Lower leg skin (tissue), 3 donors: ENCODE data around the gene DOK6.

Source experiments
- CTCF ChIP-seq, 3 donors: fragments of 450-650 bp; IDR thresholded peaks; one replicate each; pipeline ENCODE4 v1.5.1; 2016; ENCODE audit warnings: antibody characterized with exemption in 3 of 3, mild to moderate bottlenecking in 3 of 3, moderate library complexity in 2 of 3
- POLR2A ChIP-seq, 2 donors: fragments of 450-650 bp; IDR thresholded peaks; one replicate each; pipeline ENCODE4 v1.6.1; 2016 to 2017; ENCODE audit warnings: antibody characterized with exemption in 2 of 2, mild to moderate bottlenecking in 1 of 2, moderate library complexity in 1 of 2

GRCh38 chr18:69780851-69781250 is 380.2 kb downstream of the DOK6 start:
- TF ChIP-seq CTCF (IDR thresholded peaks at IDR 0.05) (no peak), POLR2A (IDR thresholded peaks at IDR 0.05) (no peak)
